HL-60 (cell line): ENCODE measurements around the gene CRYBG3.

Source experiments
- DNase-seq, 2 experiments: peaks; one replicate each; pipeline ENCODE4 v3.0.0-alpha.2; 2010 to 2020; ENCODE audit warnings: low read depth in 1 of 2, low spot score in 1 of 2
- H3K27ac ChIP-seq: fragments of 250-450 bp; sonication (Bioruptor Pico); replicated peaks from 2 replicates; pipeline ENCODE4 v1.5.1; 2020; ENCODE audit warnings: mild to moderate bottlenecking, moderate library complexity
- H3K27me3 ChIP-seq: fragments of 250-450 bp; sonication (Bioruptor Pico); 2 replicates; pipeline ENCODE4 v1.5.1; 2021; ENCODE audit warnings: mild to moderate bottlenecking, moderate library complexity; ENCODE audit not compliant: insufficient read depth, poor library complexity, severe bottlenecking
- H3K4me3 ChIP-seq: replicated peaks from 2 replicates; pipeline ENCODE4 v1.5.1; 2011; ENCODE audit warnings: mild to moderate bottlenecking, control low read depth, low read length; ENCODE audit not compliant: insufficient read depth
- GABPA ChIP-seq: IDR thresholded peaks from 2 replicates; pipeline ENCODE4 v1.6.1; 2012; ENCODE audit warnings: low read depth
- POLR2AphosphoS5 ChIP-seq: IDR thresholded peaks from 2 replicates; pipeline ENCODE4 v1.6.1; 2012; ENCODE audit warnings: low read depth
- SPI1 ChIP-seq: IDR thresholded peaks from 2 replicates; pipeline ENCODE4 v1.6.1; 2012; ENCODE audit warnings: low read depth, mild to moderate bottlenecking, borderline replicate concordance
- TF ChIP-seq, protein P1 (sequence below): IDR thresholded peaks from one replicate; pipeline ENCODE4 v1.5.1; 2011; ENCODE audit warnings: low read length, control low read depth, inconsistent platforms; ENCODE audit not compliant: insufficient read depth
- TF ChIP-seq, protein P2 (sequence below): IDR thresholded peaks from 2 replicates; pipeline ENCODE4 v1.6.1; 2012; ENCODE audit warnings: low read depth; ENCODE audit not compliant: insufficient replicate concordance

CRYBG3 gene

DNA sequence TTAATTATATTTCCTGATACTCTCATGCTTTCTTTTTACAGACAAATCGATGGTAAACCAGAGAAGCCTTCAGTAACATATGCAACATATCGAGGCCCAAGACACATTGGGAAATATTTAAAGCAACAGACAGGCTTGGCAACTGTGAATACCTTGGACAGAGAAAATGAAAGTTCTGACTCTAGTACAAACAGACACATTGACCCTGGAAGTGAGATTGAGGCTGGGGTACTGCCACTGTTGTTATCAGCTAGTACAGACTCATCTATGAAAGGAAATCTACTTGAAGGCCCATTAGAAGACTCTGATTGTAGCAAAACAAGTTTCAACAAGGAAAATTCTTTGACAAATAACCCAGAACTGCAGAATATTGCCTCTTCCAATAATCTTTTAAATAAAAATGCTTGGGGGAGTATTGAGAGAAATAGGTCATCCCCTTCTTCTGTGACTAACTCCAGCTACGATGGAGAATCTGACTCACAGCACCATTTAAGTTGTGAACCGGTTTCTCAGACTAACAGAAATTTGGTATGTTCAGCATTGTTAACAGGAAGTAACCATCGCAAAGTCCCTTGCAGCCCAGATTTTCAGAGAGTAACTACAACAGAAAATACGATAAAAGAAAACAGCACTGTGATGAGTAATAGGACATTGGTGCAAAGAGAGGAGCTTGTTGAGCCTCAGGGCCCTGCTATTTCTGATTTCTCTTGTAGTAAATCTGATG, 50.2 kb downstream of the CRYBG3 start:
- DNase-seq = no peak
- H3K4me3 ChIP-seq = no peak overlapping the region
- H3K27ac ChIP-seq = no peak overlapping the region
- H3K27me3 ChIP-seq = no peaks in the 10 kb centered on the region
- TF ChIP-seq POLR2AphosphoS5 (no peak), SPI1 (no peak), GABPA (no peak)
- TF ChIP-seq, protein P1, sequence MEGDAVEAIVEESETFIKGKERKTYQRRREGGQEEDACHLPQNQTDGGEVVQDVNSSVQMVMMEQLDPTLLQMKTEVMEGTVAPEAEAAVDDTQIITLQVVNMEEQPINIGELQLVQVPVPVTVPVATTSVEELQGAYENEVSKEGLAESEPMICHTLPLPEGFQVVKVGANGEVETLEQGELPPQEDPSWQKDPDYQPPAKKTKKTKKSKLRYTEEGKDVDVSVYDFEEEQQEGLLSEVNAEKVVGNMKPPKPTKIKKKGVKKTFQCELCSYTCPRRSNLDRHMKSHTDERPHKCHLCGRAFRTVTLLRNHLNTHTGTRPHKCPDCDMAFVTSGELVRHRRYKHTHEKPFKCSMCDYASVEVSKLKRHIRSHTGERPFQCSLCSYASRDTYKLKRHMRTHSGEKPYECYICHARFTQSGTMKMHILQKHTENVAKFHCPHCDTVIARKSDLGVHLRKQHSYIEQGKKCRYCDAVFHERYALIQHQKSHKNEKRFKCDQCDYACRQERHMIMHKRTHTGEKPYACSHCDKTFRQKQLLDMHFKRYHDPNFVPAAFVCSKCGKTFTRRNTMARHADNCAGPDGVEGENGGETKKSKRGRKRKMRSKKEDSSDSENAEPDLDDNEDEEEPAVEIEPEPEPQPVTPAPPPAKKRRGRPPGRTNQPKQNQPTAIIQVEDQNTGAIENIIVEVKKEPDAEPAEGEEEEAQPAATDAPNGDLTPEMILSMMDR = no peak
- TF ChIP-seq, protein P2, sequence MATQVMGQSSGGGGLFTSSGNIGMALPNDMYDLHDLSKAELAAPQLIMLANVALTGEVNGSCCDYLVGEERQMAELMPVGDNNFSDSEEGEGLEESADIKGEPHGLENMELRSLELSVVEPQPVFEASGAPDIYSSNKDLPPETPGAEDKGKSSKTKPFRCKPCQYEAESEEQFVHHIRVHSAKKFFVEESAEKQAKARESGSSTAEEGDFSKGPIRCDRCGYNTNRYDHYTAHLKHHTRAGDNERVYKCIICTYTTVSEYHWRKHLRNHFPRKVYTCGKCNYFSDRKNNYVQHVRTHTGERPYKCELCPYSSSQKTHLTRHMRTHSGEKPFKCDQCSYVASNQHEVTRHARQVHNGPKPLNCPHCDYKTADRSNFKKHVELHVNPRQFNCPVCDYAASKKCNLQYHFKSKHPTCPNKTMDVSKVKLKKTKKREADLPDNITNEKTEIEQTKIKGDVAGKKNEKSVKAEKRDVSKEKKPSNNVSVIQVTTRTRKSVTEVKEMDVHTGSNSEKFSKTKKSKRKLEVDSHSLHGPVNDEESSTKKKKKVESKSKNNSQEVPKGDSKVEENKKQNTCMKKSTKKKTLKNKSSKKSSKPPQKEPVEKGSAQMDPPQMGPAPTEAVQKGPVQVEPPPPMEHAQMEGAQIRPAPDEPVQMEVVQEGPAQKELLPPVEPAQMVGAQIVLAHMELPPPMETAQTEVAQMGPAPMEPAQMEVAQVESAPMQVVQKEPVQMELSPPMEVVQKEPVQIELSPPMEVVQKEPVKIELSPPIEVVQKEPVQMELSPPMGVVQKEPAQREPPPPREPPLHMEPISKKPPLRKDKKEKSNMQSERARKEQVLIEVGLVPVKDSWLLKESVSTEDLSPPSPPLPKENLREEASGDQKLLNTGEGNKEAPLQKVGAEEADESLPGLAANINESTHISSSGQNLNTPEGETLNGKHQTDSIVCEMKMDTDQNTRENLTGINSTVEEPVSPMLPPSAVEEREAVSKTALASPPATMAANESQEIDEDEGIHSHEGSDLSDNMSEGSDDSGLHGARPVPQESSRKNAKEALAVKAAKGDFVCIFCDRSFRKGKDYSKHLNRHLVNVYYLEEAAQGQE = peak; percentile 50

DNA sequence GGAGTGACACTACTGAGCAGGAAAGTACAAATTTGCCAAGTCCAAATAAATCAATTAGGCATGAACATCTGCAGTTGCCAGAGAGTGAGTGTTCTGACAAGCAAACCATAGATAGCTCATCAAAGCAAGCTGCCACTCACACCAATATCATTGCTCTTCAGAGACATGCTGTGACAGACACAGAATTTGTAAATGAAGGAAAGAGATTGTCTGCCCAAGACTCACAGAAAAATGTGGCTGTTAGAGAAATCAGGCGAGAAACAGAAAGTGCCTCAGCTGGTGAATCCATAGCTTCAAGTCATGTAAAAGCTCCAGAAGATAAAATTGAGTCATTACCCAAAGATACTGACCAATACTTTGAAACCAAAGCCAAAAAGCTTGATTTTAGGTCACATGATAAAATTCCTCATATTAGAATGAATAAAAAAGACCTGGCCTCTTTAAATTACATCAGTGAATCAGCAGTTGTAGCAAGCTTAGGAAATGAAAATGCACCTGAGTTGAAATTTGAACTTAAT, 50.8 kb downstream of the CRYBG3 start:
- DNase-seq = no peak
- no peak overlapping the region for H3K27ac ChIP-seq
- no peaks in the 10 kb centered on the region for H3K27me3 ChIP-seq
- no peak overlapping the region for H3K4me3 ChIP-seq
- TF ChIP-seq POLR2AphosphoS5 (no peak), GABPA (no peak)
- TF ChIP-seq, protein P2 = no peak

DNA sequence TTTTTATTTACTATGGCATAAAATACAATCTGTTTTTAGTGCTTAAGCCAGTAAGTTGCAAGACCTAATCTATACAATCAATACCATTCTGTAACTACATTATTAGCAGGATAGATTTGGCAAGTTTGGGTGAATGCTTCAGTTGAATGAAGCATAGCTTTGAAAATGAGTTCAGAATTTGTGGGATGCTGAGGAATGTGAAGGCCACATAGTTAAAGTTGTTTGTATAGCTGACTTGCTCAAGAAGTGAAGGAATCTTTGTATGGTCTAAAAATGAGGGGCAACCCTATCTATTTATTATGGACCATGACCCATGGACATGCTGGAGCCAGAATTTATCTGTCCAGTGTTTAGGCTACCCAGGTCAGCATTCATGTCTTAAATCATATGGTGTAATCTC, 58.5 kb downstream of the CRYBG3 start:
- H3K27ac ChIP-seq = no peak overlapping the region
- DNase-seq = no peak
- TF ChIP-seq GABPA = no peak
- TF ChIP-seq, protein P1 = no peak
- TF ChIP-seq SPI1 = no peak
- TF ChIP-seq, protein P2 = no peak
- TF ChIP-seq POLR2AphosphoS5 = no peak
- H3K4me3 ChIP-seq = no peak overlapping the region
- no peaks in the 10 kb centered on the region for H3K27me3 ChIP-seq
